SK-N-SH (cell line): Measurements from ENCODE around the gene SPTAN1. TPM values are rescaled to one million over a fixed set of nuclear protein-coding genes. Genes with fewer than 3 reads are reported as not detected.

ENCODE experiments used
- CTCF ChIA-PET: fragments of 300-600, 350-600 bp; formaldehyde crosslinking; extraction: SDS; loops from one replicate; lab custom pipeline; 2021; lab: Yijun Ruan, JAX
- POLR2A ChIA-PET: fragments of 350-600 bp; sonication (Branson Sonifier 250); formaldehyde crosslinking; extraction: SDS; loops from one replicate; lab custom pipeline; 2020; ENCODE audit warnings: antibody characterized with exemption, inconsistent platforms; lab: Yijun Ruan, JAX
- DNase-seq: peaks from one replicate; pipeline ENCODE4 v3.0.0; 2012
- H2AFZ ChIP-seq: fragments of 200-600 bp; sonication (generic); 2 replicates; pipeline ENCODE4 v1.8.1; 2016; ENCODE audit warnings: antibody characterized with exemption, mild to moderate bottlenecking, low read depth
- H3F3A ChIP-seq: fragments of 200-600 bp; sonication (generic); replicated peaks from 2 replicates; pipeline ENCODE3; 2016; ENCODE audit warnings: antibody characterized with exemption, mild to moderate bottlenecking; ENCODE audit not compliant: insufficient read depth
- H3K27ac ChIP-seq, 2 experiments: fragments of 200-500 bp in 1 of 2; fragments of 200-600 bp in 1 of 2; sonication (Bioruptor generic) in 1 of 2; sonication (generic), shearing (Covaris generic) in 1 of 2; 2 replicates each; pipeline versions ENCODE4 v1.5.1 to v1.6.1; 2014 to 2016; ENCODE audit warnings: low read depth in 2 of 2, inconsistent platforms in 1 of 2, low read length in 1 of 2, mild to moderate bottlenecking in 1 of 2, mixed read lengths in 1 of 2
- H3K27me3 ChIP-seq: fragments of 200-600 bp; sonication (generic), shearing (Covaris generic); 2 replicates; pipeline ENCODE4 v1.6.1; 2016; ENCODE audit warnings: mixed run types; ENCODE audit not compliant: insufficient read depth
- H3K36me3 ChIP-seq, 2 experiments: fragments of 200-500 bp in 1 of 2; fragments of 200-600 bp in 1 of 2; sonication (Bioruptor generic) in 1 of 2; sonication (generic) in 1 of 2; replicated peaks in 1 of 2; 2 replicates each; pipeline versions ENCODE3 to v1.5.1; 2014 to 2016; ENCODE audit warnings: low read length in 1 of 2, mild to moderate bottlenecking in 1 of 2; ENCODE audit not compliant: insufficient read depth in 2 of 2, control insufficient read depth in 1 of 2
- H3K4me1 ChIP-seq, 2 experiments: fragments of 200-500 bp in 1 of 2; fragments of 200-600 bp in 1 of 2; sonication (Bioruptor generic) in 1 of 2; sonication (generic), shearing (Covaris generic) in 1 of 2; 2 replicates each; pipeline versions ENCODE4 v1.5.1 to v1.6.1; 2014 to 2016; ENCODE audit warnings: low read depth in 1 of 2, low read length in 1 of 2, mixed run types in 1 of 2; ENCODE audit not compliant: insufficient read depth in 2 of 2, control insufficient read depth in 1 of 2
- H3K4me2 ChIP-seq: fragments of 200-600 bp; sonication (generic), shearing (Covaris generic); 2 replicates; pipeline ENCODE4 v1.6.1; 2017; ENCODE audit warnings: mixed run types
- H3K4me3 ChIP-seq, 2 experiments: fragments of 200-500 bp in 1 of 2; fragments of 200-600 bp in 1 of 2; sonication (Bioruptor generic) in 1 of 2; sonication (generic), shearing (Covaris generic) in 1 of 2; 2 replicates each; pipeline versions ENCODE4 v1.5.1 to v1.8.1; 2014 to 2016; ENCODE audit warnings: low read depth in 2 of 2, inconsistent platforms in 1 of 2, low read length in 1 of 2, mild to moderate bottlenecking in 1 of 2, mixed read lengths in 1 of 2, moderate library complexity in 1 of 2
- H3K79me2 ChIP-seq: fragments of 200-600 bp; sonication (generic); 2 replicates; pipeline ENCODE4 v1.8.1; 2017; ENCODE audit warnings: mild to moderate bottlenecking; ENCODE audit not compliant: insufficient read depth
- H3K9ac ChIP-seq: fragments of 200-600 bp; sonication (generic); 2 replicates; pipeline ENCODE4 v1.6.1; 2017; ENCODE audit warnings: mixed run types
- H3K9me2 ChIP-seq: fragments of 200-600 bp; sonication (generic); 2 replicates; pipeline ENCODE4 v1.6.1; 2017; ENCODE audit warnings: mixed run types
- H3K9me3 ChIP-seq: fragments of 200-600 bp; sonication (generic); 2 replicates; pipeline ENCODE4 v1.6.1; 2017; ENCODE audit warnings: mixed run types, mild to moderate bottlenecking, moderate library complexity
- H4K20me1 ChIP-seq: fragments of 200-600 bp; sonication (generic); 2 replicates; pipeline ENCODE4 v1.6.1; 2017; ENCODE audit warnings: mild to moderate bottlenecking, mixed run types; ENCODE audit not compliant: insufficient read depth
- ELF1 ChIP-seq: IDR thresholded peaks from 2 replicates; pipeline ENCODE4 v1.4.0; 2012
- EP300 ChIP-seq, 2 experiments: IDR thresholded peaks; 2 replicates each; pipeline versions ENCODE4 v1.4.0 to v1.6.1; 2012; ENCODE audit warnings: borderline replicate concordance in 1 of 2, low read depth in 1 of 2, low read length in 1 of 2
- FOSL2 ChIP-seq: IDR thresholded peaks from 2 replicates; pipeline ENCODE4 v1.4.0; 2012; ENCODE audit warnings: low read depth, mild to moderate bottlenecking, moderate library complexity, borderline replicate concordance
- GATA2 ChIP-seq: sonication (generic); formaldehyde crosslinking; IDR thresholded peaks from 2 replicates; pipeline ENCODE4 v1.5.0; 2020; ENCODE audit warnings: mild to moderate bottlenecking, missing genetic modification reagents
- MAX ChIP-seq: IDR thresholded peaks from 2 replicates; pipeline ENCODE4 v1.4.0; 2012; ENCODE audit warnings: low read depth
- MEF2A ChIP-seq: IDR thresholded peaks from 2 replicates; pipeline ENCODE4 v1.4.0; 2012; ENCODE audit warnings: low read depth, borderline replicate concordance
- MXI1 ChIP-seq: IDR thresholded peaks from 2 replicates; pipeline ENCODE4 v1.6.1; 2012; ENCODE audit warnings: mild to moderate bottlenecking, low read depth, low read length, improper control_type of control experiment
- RAD21 ChIP-seq: IDR thresholded peaks from 2 replicates; pipeline ENCODE4 v1.6.1; 2012; ENCODE audit warnings: mild to moderate bottlenecking, low read length
- RCOR1 ChIP-seq: fragments of 150-350 bp; IDR thresholded peaks from 2 replicates; pipeline ENCODE4 v1.6.1; 2017; ENCODE audit warnings: antibody characterized with exemption, low read length
- RFX5 ChIP-seq: IDR thresholded peaks from 2 replicates; pipeline ENCODE4 v1.6.1; 2012; ENCODE audit warnings: mild to moderate bottlenecking, improper control_type of control experiment, low read length
- RXRA ChIP-seq: IDR thresholded peaks from 2 replicates; pipeline ENCODE4 v1.4.0; 2012; ENCODE audit warnings: low read depth, mild to moderate bottlenecking, borderline replicate concordance
- SIN3A ChIP-seq: IDR thresholded peaks from 2 replicates; pipeline ENCODE4 v1.6.1; 2012; ENCODE audit warnings: low read depth, mild to moderate bottlenecking, low read length, moderate library complexity, borderline replicate concordance
- TAF1 ChIP-seq: IDR thresholded peaks from 2 replicates; pipeline ENCODE4 v1.6.1; 2012; ENCODE audit warnings: low read depth, mild to moderate bottlenecking, low read length, moderate library complexity, borderline replicate concordance
- TCF12 ChIP-seq: IDR thresholded peaks from 2 replicates; pipeline ENCODE4 v1.4.0; 2012
- WGBS: methylation state at CpG from one replicate; pipeline ENCODE4 v1.1.6; 2017; ENCODE audit warnings: low lambda C conversion rate; 5-methylcytosine and 5-hydroxymethylcytosine counted together
- polyA plus RNA-seq, 3 experiments: library from polyadenylated mRNA; depleted of rRNA; stranded (reverse); fragments of >200 nt; gene quantifications; 2 replicates each; pipeline ENCODE4 v1.2.3, GENCODE V29; 2012
- TF ChIP-seq, protein P1 (sequence below): IDR thresholded peaks from 2 replicates; pipeline ENCODE4; 2012
- TF ChIP-seq, protein P2 (sequence below): fragments of 200-600 bp; sonication (generic); IDR thresholded peaks from 2 replicates; pipeline ENCODE4 v1.6.1; 2017; ENCODE audit warnings: antibody characterized with exemption, mild to moderate bottlenecking, moderate library complexity
- TF ChIP-seq, protein P3 (sequence below): fragments of 150-350 bp; IDR thresholded peaks from 2 replicates; pipeline ENCODE4 v1.6.1; 2017; ENCODE audit warnings: antibody characterized with exemption, low read length, low read depth, borderline replicate concordance

Gene SPTAN1
- polyA plus RNA-seq, 1 of the 3 experiments (the other 2 are of a cell fraction) = 177 TPM

- TF ChIP-seq MAX (no peak), TCF12 (no peak), SIN3A (no peak)
- TF ChIP-seq, all 33 proteins: peak for 0
Measured at GRCh38 chr9:128669786-128670185, 117.4 kb downstream of the SPTAN1 start (continued).

DNA sequence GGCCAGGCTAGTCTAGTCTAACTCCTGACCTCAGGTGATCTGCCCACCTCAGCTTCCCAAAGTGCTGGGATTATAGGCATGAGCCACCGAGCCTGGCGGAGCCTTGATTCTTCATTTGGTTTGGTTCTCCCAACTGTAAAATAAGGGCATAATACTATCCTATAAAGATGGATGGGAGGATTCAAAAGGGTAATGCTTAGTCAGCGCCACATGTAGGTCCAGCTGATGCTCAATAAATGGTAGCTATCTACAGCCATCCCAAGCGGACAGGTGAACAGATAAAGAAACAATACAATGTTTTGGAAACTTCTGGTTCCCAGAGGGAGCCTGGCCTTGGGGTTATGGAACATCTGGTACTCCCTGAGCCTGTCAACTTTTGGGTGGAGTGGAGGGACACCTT lies 123.0 kb downstream of the SPTAN1 start:
- no peak overlapping the region for H3K27ac ChIP-seq
- no peak overlapping the region for H3K9ac ChIP-seq
- no peaks in the 10 kb centered on the region for H3K79me2 ChIP-seq
- H3K4me1 ChIP-seq = no peaks in the 10 kb centered on the region
- 92% methylated on average over 4 of the region's 4 CpGs for WGBS
- ChIA-PET POLR2A (no interaction called here), CTCF (interaction anchor here (0.8 kb wide), 1 partner anchor 27 kb away, joined by 3 read pairs; the partner anchor contains the start of gene PKN3)
- TF ChIP-seq, protein P1, sequence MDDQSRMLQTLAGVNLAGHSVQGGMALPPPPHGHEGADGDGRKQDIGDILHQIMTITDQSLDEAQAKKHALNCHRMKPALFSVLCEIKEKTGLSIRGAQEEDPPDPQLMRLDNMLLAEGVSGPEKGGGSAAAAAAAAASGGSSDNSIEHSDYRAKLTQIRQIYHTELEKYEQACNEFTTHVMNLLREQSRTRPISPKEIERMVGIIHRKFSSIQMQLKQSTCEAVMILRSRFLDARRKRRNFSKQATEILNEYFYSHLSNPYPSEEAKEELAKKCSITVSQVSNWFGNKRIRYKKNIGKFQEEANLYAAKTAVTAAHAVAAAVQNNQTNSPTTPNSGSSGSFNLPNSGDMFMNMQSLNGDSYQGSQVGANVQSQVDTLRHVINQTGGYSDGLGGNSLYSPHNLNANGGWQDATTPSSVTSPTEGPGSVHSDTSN = no peak
- TF ChIP-seq ELF1 = no peak
- TF ChIP-seq RXRA = no peak
- no peak for TF ChIP-seq TAF1
- no peak for TF ChIP-seq FOSL2
- no peak for TF ChIP-seq EP300 (IDR thresholded peaks at IDR 0.05; ENCODE audit: borderline replicate concordance in 1 of 2, low read depth in 1 of 2, low read length in 1 of 2)
- TF ChIP-seq, protein P2, sequence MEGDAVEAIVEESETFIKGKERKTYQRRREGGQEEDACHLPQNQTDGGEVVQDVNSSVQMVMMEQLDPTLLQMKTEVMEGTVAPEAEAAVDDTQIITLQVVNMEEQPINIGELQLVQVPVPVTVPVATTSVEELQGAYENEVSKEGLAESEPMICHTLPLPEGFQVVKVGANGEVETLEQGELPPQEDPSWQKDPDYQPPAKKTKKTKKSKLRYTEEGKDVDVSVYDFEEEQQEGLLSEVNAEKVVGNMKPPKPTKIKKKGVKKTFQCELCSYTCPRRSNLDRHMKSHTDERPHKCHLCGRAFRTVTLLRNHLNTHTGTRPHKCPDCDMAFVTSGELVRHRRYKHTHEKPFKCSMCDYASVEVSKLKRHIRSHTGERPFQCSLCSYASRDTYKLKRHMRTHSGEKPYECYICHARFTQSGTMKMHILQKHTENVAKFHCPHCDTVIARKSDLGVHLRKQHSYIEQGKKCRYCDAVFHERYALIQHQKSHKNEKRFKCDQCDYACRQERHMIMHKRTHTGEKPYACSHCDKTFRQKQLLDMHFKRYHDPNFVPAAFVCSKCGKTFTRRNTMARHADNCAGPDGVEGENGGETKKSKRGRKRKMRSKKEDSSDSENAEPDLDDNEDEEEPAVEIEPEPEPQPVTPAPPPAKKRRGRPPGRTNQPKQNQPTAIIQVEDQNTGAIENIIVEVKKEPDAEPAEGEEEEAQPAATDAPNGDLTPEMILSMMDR = no peak
- TF ChIP-seq RCOR1 = no peak
- TF ChIP-seq, protein P3, sequence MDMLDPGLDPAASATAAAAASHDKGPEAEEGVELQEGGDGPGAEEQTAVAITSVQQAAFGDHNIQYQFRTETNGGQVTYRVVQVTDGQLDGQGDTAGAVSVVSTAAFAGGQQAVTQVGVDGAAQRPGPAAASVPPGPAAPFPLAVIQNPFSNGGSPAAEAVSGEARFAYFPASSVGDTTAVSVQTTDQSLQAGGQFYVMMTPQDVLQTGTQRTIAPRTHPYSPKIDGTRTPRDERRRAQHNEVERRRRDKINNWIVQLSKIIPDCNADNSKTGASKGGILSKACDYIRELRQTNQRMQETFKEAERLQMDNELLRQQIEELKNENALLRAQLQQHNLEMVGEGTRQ = no peak
- no peak for TF ChIP-seq MXI1
- TF ChIP-seq GATA2 (CRISPR knock-in tag) = no peak
- TF ChIP-seq RAD21 = no peak
- TF ChIP-seq MEF2A = no peak
- TF ChIP-seq RFX5 = no peak
- no peak overlapping the region for H3K4me3 ChIP-seq
- no peak overlapping the region for H3K4me2 ChIP-seq
- H3K27me3 ChIP-seq = no peaks in the 10 kb centered on the region
- H2AFZ ChIP-seq = no peak overlapping the region
- H3K9me3 ChIP-seq = no peaks in the 10 kb centered on the region
- no peaks in the 10 kb centered on the region for H3K9me2 ChIP-seq
- H3F3A ChIP-seq = no peaks in the 10 kb centered on the region
- no peaks in the 10 kb centered on the region for H4K20me1 ChIP-seq
- DNase-seq = no peak
- no peaks in the 10 kb centered on the region for H3K36me3 ChIP-seq
